GM19099 (cell line): ENCODE results near the gene TMC6.

ENCODE experiments used
- POLR2A ChIP-seq: IDR thresholded peaks from 3 replicates; pipeline ENCODE4 v1.6.1; 2011; ENCODE audit warnings: low read depth; ENCODE audit not compliant: insufficient read length; ENCODE audit errors: extremely low read depth

TMC6 gene

DNA sequence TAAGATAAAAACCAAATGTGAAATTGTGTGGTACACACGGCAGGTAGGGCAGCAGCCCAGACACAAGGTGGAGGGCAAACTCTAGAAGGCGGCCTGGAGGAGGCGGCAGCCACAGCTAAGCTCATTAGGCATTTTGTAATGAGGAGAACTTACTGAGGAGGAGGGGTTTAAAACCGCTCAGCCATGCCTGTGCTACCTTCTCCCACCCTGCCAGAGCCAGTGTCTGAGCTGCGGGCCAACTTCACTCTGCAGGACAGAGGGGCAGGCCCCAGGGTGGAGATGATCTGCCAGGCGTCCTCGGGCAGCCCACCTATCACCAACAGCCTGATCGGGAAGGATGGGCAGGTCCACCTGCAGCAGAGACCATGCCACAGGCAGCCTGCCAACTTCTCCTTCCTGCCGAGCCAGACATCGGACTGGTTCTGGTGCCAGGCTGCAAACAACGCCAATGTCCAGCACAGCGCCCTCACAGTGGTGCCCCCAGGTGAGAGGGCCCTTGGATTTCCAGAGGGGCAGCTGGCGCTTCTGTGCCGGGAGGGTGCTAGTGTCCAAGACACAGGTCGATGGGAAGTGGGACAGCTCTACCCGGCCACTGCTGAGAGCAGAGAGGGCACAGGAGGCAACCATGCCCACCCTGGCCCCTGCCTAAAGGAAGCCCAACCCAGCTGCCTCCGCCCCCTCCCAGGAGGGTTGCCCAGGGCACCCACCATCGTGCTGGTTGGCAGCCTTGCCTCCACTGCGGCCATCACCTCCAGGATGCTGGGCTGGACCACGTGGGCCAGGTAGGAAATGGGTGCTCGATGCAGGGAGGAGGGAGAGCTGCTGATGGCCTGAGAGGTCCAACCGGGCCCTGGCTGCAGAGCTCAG lies 35.6 kb upstream of the TMC6 start:
- no peak for TF ChIP-seq POLR2A

DNA sequence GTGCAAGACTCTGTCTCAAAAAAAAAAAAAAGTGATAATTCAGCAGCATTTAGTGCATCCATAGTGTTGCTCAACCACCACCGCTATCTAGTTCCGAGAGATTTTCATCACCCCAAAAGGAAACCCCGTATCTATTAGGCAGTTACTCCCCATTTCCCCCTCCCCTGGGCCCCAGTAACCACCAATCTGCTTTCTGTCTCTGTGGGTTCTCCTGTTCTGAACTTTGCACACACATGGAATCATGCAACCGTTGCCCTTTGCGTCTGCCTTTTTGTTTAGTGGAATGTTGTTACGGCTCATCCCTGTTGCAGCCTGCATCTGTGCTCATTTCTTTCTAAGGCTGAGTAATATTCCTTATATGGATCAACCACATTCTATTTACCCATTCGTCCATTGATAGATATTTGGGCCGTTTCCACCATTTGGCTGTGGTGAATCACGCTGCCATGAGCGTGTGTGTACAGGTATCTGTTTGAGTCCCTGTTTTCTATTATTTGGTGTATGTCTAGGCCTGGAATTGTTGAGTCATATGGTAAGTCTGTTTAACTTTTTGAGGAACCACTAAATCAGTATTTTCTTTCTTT lies 31.1 kb upstream of the TMC6 start:
- TF ChIP-seq POLR2A = no peak

- peak; percentile 54 for TF ChIP-seq POLR2A
Measured at GRCh38 chr17:78154903-78155811, 26.6 kb upstream of the TMC6 start.

DNA sequence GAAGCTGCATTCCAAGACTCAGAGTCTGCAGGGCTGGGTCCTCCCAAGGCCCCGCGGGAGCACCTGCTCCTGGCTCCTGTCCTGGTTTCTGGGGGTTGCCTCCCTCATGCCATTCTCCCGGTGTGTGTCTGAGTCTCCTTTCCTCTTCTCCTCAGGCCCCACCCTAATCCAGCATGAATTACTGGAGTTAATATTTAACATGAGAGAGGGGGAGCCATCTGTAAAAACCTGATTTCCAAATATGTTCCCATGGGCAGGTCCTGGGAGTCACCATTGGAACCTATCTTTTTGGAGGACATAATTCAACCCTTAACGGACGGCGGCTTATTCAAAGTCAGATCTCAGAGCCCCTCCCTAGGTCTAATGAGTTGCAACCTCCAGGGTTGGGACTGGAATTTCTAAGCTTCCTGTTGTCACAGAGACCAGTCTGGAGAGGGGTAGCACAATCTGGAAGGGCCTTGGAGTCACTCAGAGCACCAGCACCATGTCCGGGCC lies 23.0 kb upstream of the TMC6 start:
- no peak for TF ChIP-seq POLR2A

GRCh38 chr17:78148286-78149016 lies 19.9 kb upstream of the TMC6 start:
- no peak for TF ChIP-seq POLR2A

DNA sequence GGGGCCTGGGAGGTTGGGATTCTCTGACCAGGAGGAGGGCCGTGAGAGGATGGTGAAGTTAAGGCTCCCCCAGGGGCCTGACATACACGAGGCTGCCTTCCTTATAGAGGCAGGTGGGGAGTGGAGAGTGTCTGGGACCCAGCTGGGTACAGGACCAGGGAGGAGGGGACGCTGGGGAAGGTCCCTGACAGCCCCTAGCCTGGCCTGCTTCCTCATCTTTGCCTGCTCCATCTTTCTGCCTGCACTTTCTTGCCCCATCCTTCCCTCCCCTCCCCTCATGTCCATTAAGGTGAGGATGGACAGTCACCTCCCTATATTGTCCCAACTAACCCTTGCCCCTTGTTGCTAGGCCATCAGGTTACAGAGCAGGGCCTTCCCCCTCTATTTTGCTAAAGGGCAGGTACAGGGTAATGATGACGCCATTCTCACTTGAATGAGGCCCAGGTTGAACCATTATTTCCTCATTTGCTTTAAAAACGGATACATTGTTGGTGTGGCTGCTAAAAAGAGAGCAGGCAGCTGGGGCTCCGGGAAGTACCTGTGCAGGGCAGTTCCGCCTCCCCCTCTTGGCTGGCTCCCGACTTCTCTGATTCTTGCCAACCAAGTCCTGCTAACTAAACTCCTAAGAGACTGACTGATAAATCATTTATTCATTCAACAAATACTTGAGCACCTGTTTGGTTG lies 18.9 kb upstream of the TMC6 start:
- peak; percentile 24 for TF ChIP-seq POLR2A

DNA sequence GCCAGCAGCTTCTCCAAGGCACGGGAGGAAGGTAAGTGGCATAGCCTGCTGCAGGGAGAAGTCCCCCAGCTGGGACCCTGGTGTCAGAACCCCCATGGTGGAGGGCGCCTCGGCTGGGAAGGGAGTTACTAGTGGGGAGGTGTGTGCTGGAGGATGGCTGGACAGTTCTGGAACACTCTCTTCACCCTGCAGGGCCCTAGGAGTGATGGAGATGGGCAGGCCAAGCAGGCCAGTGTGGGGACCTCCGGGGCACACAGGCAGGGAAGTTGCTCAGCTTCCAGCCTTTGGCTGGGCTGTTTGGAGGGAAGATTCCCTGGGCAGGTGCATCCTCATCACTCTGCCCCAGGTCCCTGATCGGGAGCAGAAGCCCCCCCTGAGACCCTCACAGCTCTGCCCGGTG lies 18.3 kb upstream of the TMC6 start:
- no peak for TF ChIP-seq POLR2A

DNA sequence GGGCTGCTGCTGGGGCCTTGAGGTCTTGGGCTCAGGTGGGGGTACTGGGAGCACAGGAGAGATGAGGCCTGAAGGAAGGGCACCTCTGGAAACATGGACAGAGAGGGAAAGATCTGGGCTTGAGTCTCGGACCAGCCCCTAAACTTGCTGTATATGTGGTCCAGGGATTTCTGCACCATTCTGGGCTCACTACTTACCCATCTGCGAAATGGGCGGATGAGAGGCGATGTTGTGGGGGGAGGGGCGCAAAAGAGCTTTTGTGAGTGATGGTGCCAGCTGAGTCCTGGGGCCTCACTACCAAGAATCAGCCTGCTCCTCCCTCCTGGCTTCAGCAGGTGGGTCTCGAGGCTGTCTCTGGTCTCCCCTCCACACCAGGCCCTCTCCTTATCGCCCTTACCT lies 17.9 kb upstream of the TMC6 start:
- no peak for TF ChIP-seq POLR2A

- TF ChIP-seq POLR2A = no peak
Measured at GRCh38 chr17:78144736-78145641, 16.4 kb upstream of the TMC6 start.

GRCh38 chr17:78144147-78144719 lies 15.7 kb upstream of the TMC6 start:
- no peak for TF ChIP-seq POLR2A

DNA sequence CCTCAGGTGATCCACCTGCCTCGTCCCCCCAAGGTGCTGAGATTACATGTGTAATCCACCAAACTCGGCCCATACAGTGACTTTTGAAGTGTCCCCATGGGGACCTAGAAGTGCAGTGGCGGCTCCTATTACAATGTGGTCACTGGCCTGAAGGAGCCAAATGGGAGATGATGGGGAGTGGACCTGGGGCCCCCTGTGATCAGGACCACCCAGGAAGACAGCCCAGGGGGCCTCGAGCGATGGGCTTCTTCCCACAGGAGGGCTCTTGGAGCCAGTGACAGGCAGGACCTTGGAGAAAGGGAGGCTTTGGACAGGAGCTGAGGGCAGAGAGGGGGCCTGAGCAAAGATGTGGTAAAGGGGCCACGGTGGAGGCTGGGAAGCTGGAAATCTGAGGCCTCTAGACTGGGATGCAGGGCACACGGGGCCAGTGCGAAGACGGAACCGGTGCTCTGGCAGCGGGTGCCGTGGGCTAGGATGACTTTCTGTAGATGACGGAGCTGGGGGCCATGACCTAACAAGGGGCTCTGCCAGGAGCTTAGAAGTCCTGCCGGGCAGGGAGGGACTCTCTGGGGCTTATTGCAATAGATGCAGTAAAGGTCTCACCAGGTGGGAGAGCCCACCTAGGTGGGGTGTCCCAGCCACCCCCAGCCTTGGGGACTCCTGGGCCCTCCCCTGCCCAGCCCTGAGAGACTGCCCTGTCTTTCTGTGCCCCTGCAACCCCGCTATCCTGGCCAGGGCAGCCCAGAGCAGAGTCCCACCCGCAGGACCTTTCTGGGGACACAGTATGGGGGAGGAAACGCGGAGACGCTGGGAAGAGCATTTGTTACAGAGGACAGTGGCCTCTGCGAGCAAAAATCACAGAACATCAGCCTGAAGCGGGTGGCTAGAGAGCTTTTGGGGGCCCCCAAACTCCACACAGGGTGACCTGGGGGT lies 14.9 kb upstream of the TMC6 start:
- no peak for TF ChIP-seq POLR2A

GRCh38 chr17:78142119-78142861 lies 13.7 kb upstream of the TMC6 start:
- TF ChIP-seq POLR2A = no peak
